Measurements from ENCODE around the gene C2orf42. TPM values are rescaled to one million over a fixed set of nuclear protein-coding genes. Genes with fewer than 3 reads are reported as not detected.
"Not testable (repeated sequence)": the region's sequence is repeated elsewhere in the genome, so short reads cannot be mapped to it uniquely, and the experiment has no call there.

The C2orf42 gene
- total RNA-seq, 1 experiment from 2014 or later: 17.4 TPM

DNA sequence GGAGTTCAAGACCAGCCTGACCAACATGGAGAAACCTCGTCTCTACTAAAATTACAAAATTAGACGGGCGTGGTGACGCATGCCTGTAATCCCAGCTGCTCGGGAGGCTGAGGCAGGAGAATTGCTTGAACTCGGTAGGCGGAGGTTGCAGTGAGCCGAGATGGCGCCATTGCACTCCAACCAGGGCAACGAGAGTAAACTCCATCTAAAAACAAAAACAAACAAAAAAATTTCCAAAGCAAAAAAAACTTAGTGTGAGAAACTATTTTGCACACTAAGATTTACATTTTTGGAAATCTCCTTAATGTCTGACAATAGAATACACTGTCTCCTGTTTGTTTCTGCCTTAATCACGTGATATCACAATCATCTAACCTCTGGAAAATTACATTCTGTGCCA, 89.1 kb downstream of the C2orf42 start:
- ATAC-seq; H4K20me1 ChIP-seq (ENCODE audit: insufficient read depth); H3K9me2 ChIP-seq (ENCODE audit: insufficient read depth); BruUV-seq (replicated peaks); H3K9me3 ChIP-seq (ENCODE audit: control insufficient read depth in 1 of 2, insufficient read depth in 1 of 2, low read depth in 1 of 2, low read length in 2 of 2); H2AFZ ChIP-seq (ENCODE audit: low read depth, low read length, poor library complexity, severe bottlenecking); H3K36me3 ChIP-seq (ENCODE audit: control insufficient read depth in 1 of 2, insufficient read depth in 2 of 2, low read length in 2 of 2); DNase-seq (ENCODE audit: low read depth, low spot score); POLR2A ChIA-PET; H3K27me3 ChIP-seq (ENCODE audit: insufficient read depth, low read length); H3K27ac ChIP-seq (ENCODE audit: low read depth, low read length); H3K79me2 ChIP-seq (ENCODE audit: insufficient read depth, low read length); H3K9ac ChIP-seq (ENCODE audit: low read length); H3K4me3 ChIP-seq (replicated peaks in 1 of 2; ENCODE audit: low read depth in 1 of 2, low read length in 2 of 2); intact Hi-C loops (cut with micrococcal nuclease); H3K4me2 ChIP-seq (ENCODE audit: low read length); RAD21 ChIA-PET (ENCODE audit: low non-redundant PET in 1 of 2, low total read pairs in 2 of 2, uncharacterized antibody in 2 of 2, unreplicated experiment in 2 of 2); CTCF ChIA-PET: not testable (repeated sequence)
- H3K4me1 ChIP-seq (ENCODE audit: control insufficient read depth in 1 of 2, insufficient read depth in 2 of 2, low read length in 2 of 2): peaks cover 23 to 31% of the 10 kb centered on the region in 2 experiments

DNA sequence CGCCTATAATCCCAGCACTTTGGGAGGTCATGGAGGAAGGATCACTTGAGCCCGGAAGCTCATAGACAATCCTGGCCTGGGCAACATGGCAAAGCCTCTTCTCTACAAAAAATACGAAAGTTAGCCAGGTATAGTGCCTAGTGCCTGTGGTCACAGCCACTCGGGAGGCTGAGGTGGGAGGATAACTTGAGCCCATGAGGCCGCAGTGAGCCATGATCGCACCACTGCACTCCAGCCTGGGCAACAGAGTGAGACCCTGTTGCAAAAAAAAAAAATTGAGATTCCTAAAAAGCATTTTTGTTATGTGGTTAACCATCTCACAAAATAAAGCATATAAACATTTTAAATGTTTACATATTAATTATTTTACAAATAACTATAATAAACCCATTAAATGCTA, 89.6 kb downstream of the C2orf42 start:
- no TSS peak for BruUV-seq (replicated peaks)
- Histone ChIP-seq H3K4me2 (ENCODE audit: low read length) (no peak overlapping the region), H3K9ac (ENCODE audit: low read length) (no peak overlapping the region), H3K27me3 (ENCODE audit: insufficient read depth, low read length) (no peaks in the 10 kb centered on the region), H3K79me2 (ENCODE audit: insufficient read depth, low read length) (no peaks in the 10 kb centered on the region), H3K36me3 (ENCODE audit: control insufficient read depth in 1 of 2, insufficient read depth in 2 of 2, low read length in 2 of 2) (no peaks in the 10 kb centered on the region), H3K4me3 (replicated peaks in 1 of 2; ENCODE audit: low read depth in 1 of 2, low read length in 2 of 2) (no peak overlapping the region), H3K27ac (ENCODE audit: low read depth, low read length) (no peak overlapping the region), H3K9me3 (ENCODE audit: control insufficient read depth in 1 of 2, insufficient read depth in 1 of 2, low read depth in 1 of 2, low read length in 2 of 2) (no peaks in the 10 kb centered on the region), H4K20me1 (ENCODE audit: insufficient read depth) (no peaks in the 10 kb centered on the region), H3K4me1 (ENCODE audit: control insufficient read depth in 1 of 2, insufficient read depth in 2 of 2, low read length in 2 of 2) (peaks cover 23 to 27% of the 10 kb centered on the region in 2 experiments), H3K9me2 (ENCODE audit: insufficient read depth) (no peaks in the 10 kb centered on the region), H2AFZ (ENCODE audit: low read depth, low read length, poor library complexity, severe bottlenecking) (no peak overlapping the region)
- RAD21 ChIA-PET (ENCODE audit: low non-redundant PET in 1 of 2, low total read pairs in 2 of 2, uncharacterized antibody in 2 of 2, unreplicated experiment in 2 of 2): no interaction called here
- DNase-seq (ENCODE audit: low read depth, low spot score) (no peak), ATAC-seq (no peak)
- intact Hi-C loops (cut with micrococcal nuclease): no loop called here
- CTCF ChIA-PET: no interaction called here
- POLR2A ChIA-PET: no interaction called here
- TF ChIP-seq EGR1 (IDR thresholded peaks at IDR 0.05; ENCODE audit: low read depth) (no peak), TCF7L2 (IDR thresholded peaks at IDR 0.05; ENCODE audit: borderline replicate concordance, extremely low read depth, insufficient read depth, insufficient read length) (no peak), FOSL1 (IDR thresholded peaks at IDR 0.05; ENCODE audit: low read depth) (no peak), EZH2phosphoT487 (IDR thresholded peaks at IDR 0.05; ENCODE audit: borderline replicate concordance) (no peak), ELF1 (IDR thresholded peaks at IDR 0.05; ENCODE audit: borderline replicate concordance, low read depth) (no peak), SP1 (IDR thresholded peaks at IDR 0.05; ENCODE audit: low read depth) (no peak), CEBPB (IDR thresholded peaks at IDR 0.05; ENCODE audit: low read depth) (no peak), RAD21 (IDR thresholded peaks at IDR 0.05; ENCODE audit: low read depth) (no peak)
- TF ChIP-seq, protein P1, sequence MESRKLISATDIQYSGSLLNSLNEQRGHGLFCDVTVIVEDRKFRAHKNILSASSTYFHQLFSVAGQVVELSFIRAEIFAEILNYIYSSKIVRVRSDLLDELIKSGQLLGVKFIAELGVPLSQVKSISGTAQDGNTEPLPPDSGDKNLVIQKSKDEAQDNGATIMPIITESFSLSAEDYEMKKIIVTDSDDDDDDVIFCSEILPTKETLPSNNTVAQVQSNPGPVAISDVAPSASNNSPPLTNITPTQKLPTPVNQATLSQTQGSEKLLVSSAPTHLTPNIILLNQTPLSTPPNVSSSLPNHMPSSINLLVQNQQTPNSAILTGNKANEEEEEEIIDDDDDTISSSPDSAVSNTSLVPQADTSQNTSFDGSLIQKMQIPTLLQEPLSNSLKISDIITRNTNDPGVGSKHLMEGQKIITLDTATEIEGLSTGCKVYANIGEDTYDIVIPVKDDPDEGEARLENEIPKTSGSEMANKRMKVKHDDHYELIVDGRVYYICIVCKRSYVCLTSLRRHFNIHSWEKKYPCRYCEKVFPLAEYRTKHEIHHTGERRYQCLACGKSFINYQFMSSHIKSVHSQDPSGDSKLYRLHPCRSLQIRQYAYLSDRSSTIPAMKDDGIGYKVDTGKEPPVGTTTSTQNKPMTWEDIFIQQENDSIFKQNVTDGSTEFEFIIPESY (IDR thresholded peaks at IDR 0.05; ENCODE audit: extremely low read depth, insufficient replicate concordance, low read length): no peak
- TF ChIP-seq, protein P2, sequence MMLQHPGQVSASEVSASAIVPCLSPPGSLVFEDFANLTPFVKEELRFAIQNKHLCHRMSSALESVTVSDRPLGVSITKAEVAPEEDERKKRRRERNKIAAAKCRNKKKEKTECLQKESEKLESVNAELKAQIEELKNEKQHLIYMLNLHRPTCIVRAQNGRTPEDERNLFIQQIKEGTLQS (IDR thresholded peaks at IDR 0.05): no peak
- TF ChIP-seq, protein P3, sequence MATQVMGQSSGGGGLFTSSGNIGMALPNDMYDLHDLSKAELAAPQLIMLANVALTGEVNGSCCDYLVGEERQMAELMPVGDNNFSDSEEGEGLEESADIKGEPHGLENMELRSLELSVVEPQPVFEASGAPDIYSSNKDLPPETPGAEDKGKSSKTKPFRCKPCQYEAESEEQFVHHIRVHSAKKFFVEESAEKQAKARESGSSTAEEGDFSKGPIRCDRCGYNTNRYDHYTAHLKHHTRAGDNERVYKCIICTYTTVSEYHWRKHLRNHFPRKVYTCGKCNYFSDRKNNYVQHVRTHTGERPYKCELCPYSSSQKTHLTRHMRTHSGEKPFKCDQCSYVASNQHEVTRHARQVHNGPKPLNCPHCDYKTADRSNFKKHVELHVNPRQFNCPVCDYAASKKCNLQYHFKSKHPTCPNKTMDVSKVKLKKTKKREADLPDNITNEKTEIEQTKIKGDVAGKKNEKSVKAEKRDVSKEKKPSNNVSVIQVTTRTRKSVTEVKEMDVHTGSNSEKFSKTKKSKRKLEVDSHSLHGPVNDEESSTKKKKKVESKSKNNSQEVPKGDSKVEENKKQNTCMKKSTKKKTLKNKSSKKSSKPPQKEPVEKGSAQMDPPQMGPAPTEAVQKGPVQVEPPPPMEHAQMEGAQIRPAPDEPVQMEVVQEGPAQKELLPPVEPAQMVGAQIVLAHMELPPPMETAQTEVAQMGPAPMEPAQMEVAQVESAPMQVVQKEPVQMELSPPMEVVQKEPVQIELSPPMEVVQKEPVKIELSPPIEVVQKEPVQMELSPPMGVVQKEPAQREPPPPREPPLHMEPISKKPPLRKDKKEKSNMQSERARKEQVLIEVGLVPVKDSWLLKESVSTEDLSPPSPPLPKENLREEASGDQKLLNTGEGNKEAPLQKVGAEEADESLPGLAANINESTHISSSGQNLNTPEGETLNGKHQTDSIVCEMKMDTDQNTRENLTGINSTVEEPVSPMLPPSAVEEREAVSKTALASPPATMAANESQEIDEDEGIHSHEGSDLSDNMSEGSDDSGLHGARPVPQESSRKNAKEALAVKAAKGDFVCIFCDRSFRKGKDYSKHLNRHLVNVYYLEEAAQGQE (IDR thresholded peaks at IDR 0.05; ENCODE audit: low read depth): no peak
- TF ChIP-seq, protein P4, sequence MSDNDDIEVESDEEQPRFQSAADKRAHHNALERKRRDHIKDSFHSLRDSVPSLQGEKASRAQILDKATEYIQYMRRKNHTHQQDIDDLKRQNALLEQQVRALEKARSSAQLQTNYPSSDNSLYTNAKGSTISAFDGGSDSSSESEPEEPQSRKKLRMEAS (IDR thresholded peaks at IDR 0.05): no peak
- TF ChIP-seq, protein P5, sequence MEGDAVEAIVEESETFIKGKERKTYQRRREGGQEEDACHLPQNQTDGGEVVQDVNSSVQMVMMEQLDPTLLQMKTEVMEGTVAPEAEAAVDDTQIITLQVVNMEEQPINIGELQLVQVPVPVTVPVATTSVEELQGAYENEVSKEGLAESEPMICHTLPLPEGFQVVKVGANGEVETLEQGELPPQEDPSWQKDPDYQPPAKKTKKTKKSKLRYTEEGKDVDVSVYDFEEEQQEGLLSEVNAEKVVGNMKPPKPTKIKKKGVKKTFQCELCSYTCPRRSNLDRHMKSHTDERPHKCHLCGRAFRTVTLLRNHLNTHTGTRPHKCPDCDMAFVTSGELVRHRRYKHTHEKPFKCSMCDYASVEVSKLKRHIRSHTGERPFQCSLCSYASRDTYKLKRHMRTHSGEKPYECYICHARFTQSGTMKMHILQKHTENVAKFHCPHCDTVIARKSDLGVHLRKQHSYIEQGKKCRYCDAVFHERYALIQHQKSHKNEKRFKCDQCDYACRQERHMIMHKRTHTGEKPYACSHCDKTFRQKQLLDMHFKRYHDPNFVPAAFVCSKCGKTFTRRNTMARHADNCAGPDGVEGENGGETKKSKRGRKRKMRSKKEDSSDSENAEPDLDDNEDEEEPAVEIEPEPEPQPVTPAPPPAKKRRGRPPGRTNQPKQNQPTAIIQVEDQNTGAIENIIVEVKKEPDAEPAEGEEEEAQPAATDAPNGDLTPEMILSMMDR (IDR thresholded peaks at IDR 0.05 in 2 of 3, conservative IDR thresholded peaks at IDR 0.05 in 1 of 3; ENCODE audit: borderline replicate concordance in 1 of 3, insufficient read depth in 1 of 3, low read depth in 2 of 3, low read length in 2 of 3): no peak
